ENCODE measurements around the gene PHKB. TPM values are rescaled to one million over a fixed set of nuclear protein-coding genes. Genes with fewer than 3 reads are reported as not detected.
"Not testable (repeated sequence)": the region's sequence is repeated elsewhere in the genome, so short reads cannot be mapped to it uniquely, and the experiment has no call there.

PHKB gene
- total RNA-seq, 1 experiment from 2014 or later: 38.8 TPM

- Mint-ChIP-seq H3K27ac (no peak overlapping the region), H3K4me1 (peaks cover 19 to 24% of the 10 kb centered on the region in 2 experiments), H3K4me3 (no peak overlapping the region), H3K9me3 (no peaks in the 10 kb centered on the region), H3K27me3 (ENCODE audit: low read depth) (no peaks in the 10 kb centered on the region; the same call in 1 of the 2 replicates), H3K36me3 (ENCODE audit: insufficient read depth in 1 of 3, low read depth in 3 of 3) (no peaks in the 10 kb centered on the region; a peak in 1 of 7 replicates)
- H3K27me3 ChIP-seq (ENCODE audit: insufficient read depth, low read length): no peaks in the 10 kb centered on the region
- no CpG with 5 or more reads among the region's 2 CpGs for WGBS (ENCODE audit: extremely low coverage, insufficient read length, low lambda C conversion rate)
- no peak overlapping the region for H2AFZ ChIP-seq (ENCODE audit: low read length)
- H3K79me2 ChIP-seq (ENCODE audit: insufficient read depth, low read length): no peaks in the 10 kb centered on the region
- no peak overlapping the region for H2BK12ac ChIP-seq (ENCODE audit: insufficient read length, low read depth, low read length)
- no peak overlapping the region for H4K8ac ChIP-seq (replicated peaks; ENCODE audit: insufficient read length, low read depth, low read length)
- TF ChIP-seq, protein P1, sequence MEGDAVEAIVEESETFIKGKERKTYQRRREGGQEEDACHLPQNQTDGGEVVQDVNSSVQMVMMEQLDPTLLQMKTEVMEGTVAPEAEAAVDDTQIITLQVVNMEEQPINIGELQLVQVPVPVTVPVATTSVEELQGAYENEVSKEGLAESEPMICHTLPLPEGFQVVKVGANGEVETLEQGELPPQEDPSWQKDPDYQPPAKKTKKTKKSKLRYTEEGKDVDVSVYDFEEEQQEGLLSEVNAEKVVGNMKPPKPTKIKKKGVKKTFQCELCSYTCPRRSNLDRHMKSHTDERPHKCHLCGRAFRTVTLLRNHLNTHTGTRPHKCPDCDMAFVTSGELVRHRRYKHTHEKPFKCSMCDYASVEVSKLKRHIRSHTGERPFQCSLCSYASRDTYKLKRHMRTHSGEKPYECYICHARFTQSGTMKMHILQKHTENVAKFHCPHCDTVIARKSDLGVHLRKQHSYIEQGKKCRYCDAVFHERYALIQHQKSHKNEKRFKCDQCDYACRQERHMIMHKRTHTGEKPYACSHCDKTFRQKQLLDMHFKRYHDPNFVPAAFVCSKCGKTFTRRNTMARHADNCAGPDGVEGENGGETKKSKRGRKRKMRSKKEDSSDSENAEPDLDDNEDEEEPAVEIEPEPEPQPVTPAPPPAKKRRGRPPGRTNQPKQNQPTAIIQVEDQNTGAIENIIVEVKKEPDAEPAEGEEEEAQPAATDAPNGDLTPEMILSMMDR (conservative IDR thresholded peaks at IDR 0.05): no peak
- no peak overlapping the region for H2BK15ac ChIP-seq (ENCODE audit: low read depth, low read length)
- H2BK5ac ChIP-seq (ENCODE audit: insufficient read length, low read length): no peak overlapping the region
- no peak overlapping the region for H4K5ac ChIP-seq (ENCODE audit: insufficient read length, low read depth, low read length)
- H3K14ac ChIP-seq (ENCODE audit: insufficient read depth, low read length): no peak overlapping the region
- no peak overlapping the region for H2BK20ac ChIP-seq (ENCODE audit: low read depth, low read length, poor library complexity, severe bottlenecking)
- H3K79me1 ChIP-seq (ENCODE audit: insufficient read depth, low read depth, low read length, poor library complexity, severe bottlenecking): no peaks in the 10 kb centered on the region
- no peak overlapping the region for H3K18ac ChIP-seq (ENCODE audit: insufficient read length, low read depth, low read length)
- H2AK5ac ChIP-seq (ENCODE audit: insufficient read length, low read length): no peak overlapping the region
- H3K56ac ChIP-seq (ENCODE audit: insufficient read length, low read depth, low read length): no peak overlapping the region
- no peaks in the 10 kb centered on the region for H3K4me1 ChIP-seq (ENCODE audit: insufficient read depth, low read length)
- no peak overlapping the region for H2BK120ac ChIP-seq (ENCODE audit: low read depth, low read length, poor library complexity, severe bottlenecking)
- no peak overlapping the region for H3K23ac ChIP-seq (ENCODE audit: insufficient read length, low read depth, low read length)
- no peak overlapping the region for H3K4me2 ChIP-seq (ENCODE audit: insufficient read depth, insufficient read length, low read length)
- H3K9ac ChIP-seq (ENCODE audit: extremely low read depth, insufficient read length, low read length): no peak overlapping the region
- H4K91ac ChIP-seq (ENCODE audit: insufficient read length, low read depth, low read length): no peak overlapping the region
- no peaks in the 10 kb centered on the region for H4K20me1 ChIP-seq (ENCODE audit: control insufficient read depth, insufficient read depth, insufficient read length)
- H3K23me2 ChIP-seq (ENCODE audit: insufficient read length, low read depth, low read length, poor library complexity, severe bottlenecking): no peaks in the 10 kb centered on the region
- no peaks in the 10 kb centered on the region for H3K9me3 ChIP-seq (ENCODE audit: control insufficient read depth, low read depth, low read length)
- no peak overlapping the region for H3T11ph ChIP-seq (ENCODE audit: low read length)
- no peak overlapping the region for H3K4ac ChIP-seq (ENCODE audit: low read depth, low read length)
- H3K27ac ChIP-seq (ENCODE audit: insufficient read length, low read depth, low read length): no peak overlapping the region
- no peak for DNase-seq
Measured at GRCh38 chr16:47467501-47467900, 6.4 kb downstream of the PHKB start.

GRCh38 chr16:47468070-47468689, 7.0 kb downstream of the PHKB start:
- not testable (repeated sequence) for H3K4me2 ChIP-seq (ENCODE audit: insufficient read depth, insufficient read length, low read length); H3K18ac ChIP-seq (ENCODE audit: insufficient read length, low read depth, low read length); H3K27me3 Mint-ChIP-seq (ENCODE audit: low read depth); H2BK20ac ChIP-seq (ENCODE audit: low read depth, low read length, poor library complexity, severe bottlenecking); H3K27ac Mint-ChIP-seq; H3K79me2 ChIP-seq (ENCODE audit: insufficient read depth, low read length); H3K4ac ChIP-seq (ENCODE audit: low read depth, low read length); H3K79me1 ChIP-seq (ENCODE audit: insufficient read depth, low read depth, low read length, poor library complexity, severe bottlenecking); H3K14ac ChIP-seq (ENCODE audit: insufficient read depth, low read length); H4K8ac ChIP-seq (replicated peaks; ENCODE audit: insufficient read length, low read depth, low read length); H3K4me3 Mint-ChIP-seq; H3K9ac ChIP-seq (ENCODE audit: extremely low read depth, insufficient read length, low read length); H2BK12ac ChIP-seq (ENCODE audit: insufficient read length, low read depth, low read length); H2AK5ac ChIP-seq (ENCODE audit: insufficient read length, low read length); H3K36me3 Mint-ChIP-seq (ENCODE audit: insufficient read depth in 1 of 3, low read depth in 3 of 3); H2AFZ ChIP-seq (ENCODE audit: low read length); H2BK120ac ChIP-seq (ENCODE audit: low read depth, low read length, poor library complexity, severe bottlenecking); H3K56ac ChIP-seq (ENCODE audit: insufficient read length, low read depth, low read length); H3K27me3 ChIP-seq (ENCODE audit: insufficient read depth, low read length); H2BK5ac ChIP-seq (ENCODE audit: insufficient read length, low read length); H4K5ac ChIP-seq (ENCODE audit: insufficient read length, low read depth, low read length); H3K4me1 ChIP-seq (ENCODE audit: insufficient read depth, low read length); H3K9me3 Mint-ChIP-seq; H3T11ph ChIP-seq (ENCODE audit: low read length); H4K20me1 ChIP-seq (ENCODE audit: control insufficient read depth, insufficient read depth, insufficient read length); H3K23ac ChIP-seq (ENCODE audit: insufficient read length, low read depth, low read length); H4K91ac ChIP-seq (ENCODE audit: insufficient read length, low read depth, low read length); H2BK15ac ChIP-seq (ENCODE audit: low read depth, low read length); H3K23me2 ChIP-seq (ENCODE audit: insufficient read length, low read depth, low read length, poor library complexity, severe bottlenecking); H3K9me3 ChIP-seq (ENCODE audit: control insufficient read depth, low read depth, low read length); H3K27ac ChIP-seq (ENCODE audit: insufficient read length, low read depth, low read length); DNase-seq
- peaks cover 19 to 23% of the 10 kb centered on the region in 2 experiments for H3K4me1 Mint-ChIP-seq
- no CpG with 5 or more reads among the region's 7 CpGs for WGBS (ENCODE audit: extremely low coverage, insufficient read length, low lambda C conversion rate)
